ENCODE measurements around the gene GPRC5C.

The GPRC5C gene

GRCh38 chr17:74394275-74394950 is 37.5 kb upstream of the GPRC5C start:
- no peak for TF ChIP-seq GATA3 (IDR thresholded peaks at IDR 0.05; ENCODE audit: low read depth, low read length)
- TF ChIP-seq GATA2 (IDR thresholded peaks at IDR 0.05; ENCODE audit: low read depth, low read length): no peak

- TF ChIP-seq GATA2 (IDR thresholded peaks at IDR 0.05; ENCODE audit: low read depth, low read length) (no peak), GATA3 (IDR thresholded peaks at IDR 0.05; ENCODE audit: low read depth, low read length) (no peak)
Measured at GRCh38 chr17:74394977-74395376, 36.9 kb upstream of the GPRC5C start.

- no peak for TF ChIP-seq GATA2 (IDR thresholded peaks at IDR 0.05; ENCODE audit: low read depth, low read length)
- no peak for TF ChIP-seq GATA3 (IDR thresholded peaks at IDR 0.05; ENCODE audit: low read depth, low read length)
Measured at GRCh38 chr17:74396567-74396966, 35.3 kb upstream of the GPRC5C start.

- no peak for TF ChIP-seq GATA2 (IDR thresholded peaks at IDR 0.05; ENCODE audit: low read depth, low read length)
- no peak for TF ChIP-seq GATA3 (IDR thresholded peaks at IDR 0.05; ENCODE audit: low read depth, low read length)
Measured at GRCh38 chr17:74402048-74402447, 29.8 kb upstream of the GPRC5C start.

- TF ChIP-seq GATA3 (IDR thresholded peaks at IDR 0.05; ENCODE audit: low read depth, low read length) (no peak), GATA2 (IDR thresholded peaks at IDR 0.05; ENCODE audit: low read depth, low read length) (no peak)
Measured at GRCh38 chr17:74403512-74404137, 28.3 kb upstream of the GPRC5C start.

GRCh38 chr17:74404218-74404617 is 27.7 kb upstream of the GPRC5C start:
- TF ChIP-seq GATA3 (IDR thresholded peaks at IDR 0.05; ENCODE audit: low read depth, low read length) (no peak), GATA2 (IDR thresholded peaks at IDR 0.05; ENCODE audit: low read depth, low read length) (no peak)

GRCh38 chr17:74404789-74405188 is 27.1 kb upstream of the GPRC5C start:
- no peak for TF ChIP-seq GATA3 (IDR thresholded peaks at IDR 0.05; ENCODE audit: low read depth, low read length)
- TF ChIP-seq GATA2 (IDR thresholded peaks at IDR 0.05; ENCODE audit: low read depth, low read length): no peak

- no peak for TF ChIP-seq GATA3 (IDR thresholded peaks at IDR 0.05; ENCODE audit: low read depth, low read length)
- no peak for TF ChIP-seq GATA2 (IDR thresholded peaks at IDR 0.05; ENCODE audit: low read depth, low read length)
Measured at GRCh38 chr17:74407384-74407783, 24.5 kb upstream of the GPRC5C start.

- TF ChIP-seq GATA2 (IDR thresholded peaks at IDR 0.05; ENCODE audit: low read depth, low read length): no peak
- no peak for TF ChIP-seq GATA3 (IDR thresholded peaks at IDR 0.05; ENCODE audit: low read depth, low read length)
Measured at GRCh38 chr17:74408262-74408661, 23.6 kb upstream of the GPRC5C start.

GRCh38 chr17:74408815-74409214 is 23.1 kb upstream of the GPRC5C start:
- TF ChIP-seq GATA3 (IDR thresholded peaks at IDR 0.05; ENCODE audit: low read depth, low read length): no peak
- TF ChIP-seq GATA2 (IDR thresholded peaks at IDR 0.05; ENCODE audit: low read depth, low read length): no peak

- no peak for TF ChIP-seq GATA3 (IDR thresholded peaks at IDR 0.05; ENCODE audit: low read depth, low read length)
- no peak for TF ChIP-seq GATA2 (IDR thresholded peaks at IDR 0.05; ENCODE audit: low read depth, low read length)
Measured at GRCh38 chr17:74410001-74410443, 21.9 kb upstream of the GPRC5C start.

GRCh38 chr17:74412581-74412980 is 19.3 kb upstream of the GPRC5C start:
- TF ChIP-seq GATA3 (IDR thresholded peaks at IDR 0.05; ENCODE audit: low read depth, low read length): no peak
- TF ChIP-seq GATA2 (IDR thresholded peaks at IDR 0.05; ENCODE audit: low read depth, low read length): no peak

GRCh38 chr17:74413491-74413890 is 18.4 kb upstream of the GPRC5C start:
- TF ChIP-seq GATA2 (IDR thresholded peaks at IDR 0.05; ENCODE audit: low read depth, low read length) (no peak), GATA3 (IDR thresholded peaks at IDR 0.05; ENCODE audit: low read depth, low read length) (no peak)

- TF ChIP-seq GATA3 (IDR thresholded peaks at IDR 0.05; ENCODE audit: low read depth, low read length): no peak
- no peak for TF ChIP-seq GATA2 (IDR thresholded peaks at IDR 0.05; ENCODE audit: low read depth, low read length)
Measured at GRCh38 chr17:74414510-74414909, 17.4 kb upstream of the GPRC5C start.
